K562 (cell line): ENCODE results near the gene AKT2. TPM values are rescaled to one million over a fixed set of nuclear protein-coding genes. Genes with fewer than 3 reads are reported as not detected.
A peak's percentile ranks its signal among the peaks of the same experiment; 100 is the strongest.

Source experiments
- ATF6 ChIP-seq: sonication (generic); formaldehyde crosslinking; IDR thresholded peaks from 2 replicates; pipeline ENCODE4 v1.4.0; 2020; ENCODE audit warnings: mild to moderate bottlenecking, missing genetic modification reagents
- CTCFL ChIP-seq: IDR thresholded peaks from 2 replicates; pipeline ENCODE4 v1.6.1; 2011; ENCODE audit warnings: borderline replicate concordance, low read depth, mild to moderate bottlenecking, moderate library complexity, low read length; ENCODE audit not compliant: insufficient read depth, poor library complexity, severe bottlenecking
- EWSR1 ChIP-seq: fragments of 450-650 bp; IDR thresholded peaks from 2 replicates; pipeline ENCODE4 v1.6.1; 2018; ENCODE audit warnings: borderline replicate concordance, mild to moderate bottlenecking, low read depth, moderate library complexity; ENCODE audit not compliant: partially characterized antibody
- KLF1 ChIP-seq: fragments of 450-650 bp; IDR thresholded peaks from 2 replicates; pipeline ENCODE4 v1.6.1; 2016; ENCODE audit warnings: missing genetic modification characterization, missing compliant biosample characterization
- LARP7 ChIP-seq: fragments of 450-650 bp; IDR thresholded peaks from 2 replicates; pipeline ENCODE4 v1.6.1; 2016
- NFE2L1 ChIP-seq: fragments of 450-650 bp; IDR thresholded peaks from 2 replicates; pipeline ENCODE4 v1.6.1; 2016; ENCODE audit warnings: missing genetic modification characterization, low read depth, mild to moderate bottlenecking, missing compliant biosample characterization, moderate library complexity, borderline replicate concordance
- RBM14 ChIP-seq: fragments of 200-400 bp; formaldehyde crosslinking; IDR thresholded peaks from 2 replicates; pipeline ENCODE4 v1.6.1; 2018; ENCODE audit warnings: low read depth, mild to moderate bottlenecking, low read length, moderate library complexity, borderline replicate concordance; ENCODE audit not compliant: insufficient read depth
- TEAD1 ChIP-seq, 2 experiments: fragments of 450-650 bp in 1 of 2; sonication (generic) in 1 of 2; formaldehyde crosslinking; IDR thresholded peaks; 2 replicates each; pipeline versions ENCODE4 v1.4.0 to v1.8.0; 2020 to 2022; ENCODE audit warnings: mild to moderate bottlenecking in 2 of 2, missing genetic modification reagents in 1 of 2
- UBTF ChIP-seq, 2 experiments: IDR thresholded peaks; 2 replicates each; pipeline ENCODE4 v1.6.1; 2012; ENCODE audit warnings: improper control_type of control experiment in 2 of 2, low read depth in 2 of 2, low read length in 2 of 2, borderline replicate concordance in 1 of 2
- ZBTB49 ChIP-seq: sonication (generic); formaldehyde crosslinking; IDR thresholded peaks from 2 replicates; pipeline ENCODE4 v1.8.0; 2022; ENCODE audit warnings: missing genetic modification reagents, mild to moderate bottlenecking, borderline replicate concordance
- ZBTB7A ChIP-seq: IDR thresholded peaks from 2 replicates; pipeline ENCODE4 v1.6.1; 2011; ENCODE audit warnings: low read depth, mild to moderate bottlenecking, low read length, moderate library complexity, borderline replicate concordance; ENCODE audit not compliant: control insufficient read depth
- ZEB2 ChIP-seq: fragments of 450-650 bp; IDR thresholded peaks from 2 replicates; pipeline ENCODE4 v1.6.1; 2016
- ZKSCAN1 ChIP-seq: fragments of 150-350 bp; IDR thresholded peaks from 2 replicates; pipeline ENCODE4 v1.6.1; 2016; ENCODE audit warnings: low read depth, low read length
- ZNF143 ChIP-seq: sonication (generic); formaldehyde crosslinking; IDR thresholded peaks from 2 replicates; pipeline ENCODE4 v1.9.0; 2022; ENCODE audit warnings: mild to moderate bottlenecking, missing genetic modification reagents
- ZNF232 ChIP-seq: sonication (generic); formaldehyde crosslinking; IDR thresholded peaks from 2 replicates; pipeline ENCODE4 v1.8.0; 2022; ENCODE audit warnings: mild to moderate bottlenecking, missing genetic modification reagents
- ZSCAN32 ChIP-seq: fragments of 450-650 bp; formaldehyde crosslinking; IDR thresholded peaks from 2 replicates; pipeline ENCODE4 v1.4.0; 2020; ENCODE audit warnings: mild to moderate bottlenecking, moderate library complexity
- ZZZ3 ChIP-seq: fragments of 450-650 bp; IDR thresholded peaks from 2 replicates; pipeline ENCODE4 v1.6.1; 2016; ENCODE audit warnings: antibody characterized with exemption, mild to moderate bottlenecking, moderate library complexity
- polyA plus RNA-seq, 8 experiments: library from polyadenylated mRNA; depleted of rRNA in 4 of 8; stranded (reverse) in 5 of 8; unstranded in 3 of 8; fragments of >200 nt; fragmentation: Nextera tagmentation in 2 of 8; fragmentation: Illumina TruSeq in 1 of 8; extraction: Ambion mirVana in 2 of 8; extraction: Trizol in 1 of 8; gene quantifications; 2 replicates each; pipeline versions ENCODE4 v1.2.1 to v1.2.3, GENCODE V29; 2011 to 2014; ENCODE audit warnings: inconsistent platforms in 1 of 8, missing spikeins in 1 of 8
- total RNA-seq, 7 experiments: library from RNA; depleted of rRNA in 6 of 7; stranded (reverse); fragments of >200 nt in 6 of 7; fragmentation: Illumina TruSeq in 2 of 7; extraction: Trizol in 2 of 7; gene quantifications; 2 replicates each; pipeline versions ENCODE4 v1.2.1 to v1.2.3, GENCODE V29; 2011 to 2021; ENCODE audit warnings: low replicate concordance in 1 of 7

The AKT2 gene
- total and polyA plus RNA-seq, 9 of the 15 experiments (the other 6 are each of a cell fraction or from before 2014, with no cell fraction given), result 1.1 to 132 (median 67.7) TPM

GRCh38 chr19:40217934-40218890, 66.9 kb downstream of the AKT2 start, which contains the start of gene TTC9B (continued):
- TF ChIP-seq UBTF (IDR thresholded peaks at IDR 0.05; ENCODE audit: borderline replicate concordance in 1 of 2, low read depth in 2 of 2, low read length in 2 of 2) (no peak), ZEB2 (no peak), ZBTB7A (0 out of 2 replicates have a peak, but pooled peaks have one; percentile 17), NFE2L1 (tag) (no peak), KLF1 (no peak), ZNF232 (CRISPR knock-in tag) (no peak), ZZZ3 (no peak), ATF6 (no peak), TEAD1 (CRISPR knock-in tag; IDR thresholded peaks at IDR 0.05) (peak in 1 of 2 experiments; percentile 65; a peak in 1 of 4 replicates), ZNF143 (CRISPR knock-in tag) (peak; percentile 91), RBM14 (no peak), LARP7 (no peak), EWSR1 (no peak), ZKSCAN1 (no peak), ZSCAN32 (CRISPR knock-in tag) (no peak), CTCFL (no peak), ZBTB49 (CRISPR knock-in tag) (no peak)
